Sigmoid colon (tissue), 4 donors: ENCODE measurements around the gene MINDY4.

ENCODE experiments used
- EP300 ChIP-seq, 4 donors: sonication (generic); formaldehyde crosslinking; IDR thresholded peaks; one replicate each; pipeline ENCODE4 v1.6.1; 2017; ENCODE audit warnings: antibody characterized with exemption in 4 of 4
- POLR2A ChIP-seq, 2 donors: fragments of 450-650 bp; IDR thresholded peaks; one replicate each; pipeline ENCODE4 v1.6.1; 2016; ENCODE audit warnings: antibody characterized with exemption in 2 of 2, mild to moderate bottlenecking in 2 of 2, moderate library complexity in 2 of 2
- TF ChIP-seq, protein P1 (sequence below), 4 experiments: fragments of 450-650 bp in 3 of 4; fragments of 200-600 bp in 1 of 4; IDR thresholded peaks; one replicate each; pipeline ENCODE4 v1.5.1; 2016 to 2019; ENCODE audit warnings: antibody characterized with exemption in 4 of 4, mild to moderate bottlenecking in 3 of 4, moderate library complexity in 2 of 4

DNA sequence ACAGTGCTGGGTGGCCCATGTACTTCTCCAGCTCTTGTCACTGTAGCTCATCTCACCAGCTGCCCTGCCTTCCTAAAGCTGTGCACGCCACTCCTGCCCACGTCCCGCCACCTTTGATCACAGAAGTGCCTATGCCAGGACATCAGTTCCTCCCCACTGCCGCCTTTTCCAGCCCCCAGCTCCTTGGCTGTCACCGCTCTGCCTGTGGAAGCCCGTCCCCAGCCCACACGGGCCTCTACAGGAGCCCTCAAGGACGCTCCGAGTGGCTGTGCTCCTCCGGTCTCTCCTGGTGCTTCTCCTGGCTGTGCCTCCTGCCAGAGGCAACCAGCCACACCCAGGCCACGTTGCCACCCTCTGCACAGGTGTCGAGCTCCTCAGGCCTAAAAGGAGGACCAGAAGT, 38.6 kb upstream of the MINDY4 start:
- TF ChIP-seq, protein P1, sequence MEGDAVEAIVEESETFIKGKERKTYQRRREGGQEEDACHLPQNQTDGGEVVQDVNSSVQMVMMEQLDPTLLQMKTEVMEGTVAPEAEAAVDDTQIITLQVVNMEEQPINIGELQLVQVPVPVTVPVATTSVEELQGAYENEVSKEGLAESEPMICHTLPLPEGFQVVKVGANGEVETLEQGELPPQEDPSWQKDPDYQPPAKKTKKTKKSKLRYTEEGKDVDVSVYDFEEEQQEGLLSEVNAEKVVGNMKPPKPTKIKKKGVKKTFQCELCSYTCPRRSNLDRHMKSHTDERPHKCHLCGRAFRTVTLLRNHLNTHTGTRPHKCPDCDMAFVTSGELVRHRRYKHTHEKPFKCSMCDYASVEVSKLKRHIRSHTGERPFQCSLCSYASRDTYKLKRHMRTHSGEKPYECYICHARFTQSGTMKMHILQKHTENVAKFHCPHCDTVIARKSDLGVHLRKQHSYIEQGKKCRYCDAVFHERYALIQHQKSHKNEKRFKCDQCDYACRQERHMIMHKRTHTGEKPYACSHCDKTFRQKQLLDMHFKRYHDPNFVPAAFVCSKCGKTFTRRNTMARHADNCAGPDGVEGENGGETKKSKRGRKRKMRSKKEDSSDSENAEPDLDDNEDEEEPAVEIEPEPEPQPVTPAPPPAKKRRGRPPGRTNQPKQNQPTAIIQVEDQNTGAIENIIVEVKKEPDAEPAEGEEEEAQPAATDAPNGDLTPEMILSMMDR (IDR thresholded peaks at IDR 0.05), result no peak
- TF ChIP-seq POLR2A (IDR thresholded peaks at IDR 0.05), result no peak
- no peak for TF ChIP-seq EP300 (IDR thresholded peaks at IDR 0.05)
